HG03571 (cell line): ENCODE measurements around the gene ZNRF1.

Source experiments
- ATAC-seq: cut with Tn5 transposase; IDR thresholded peaks from one replicate; pipeline ENCODE4 v1.9.1; 2021; ENCODE audit not compliant: unreplicated experiment

Gene ZNRF1

GRCh38 chr16:75095204-75095621 lies 96.4 kb downstream of the ZNRF1 start:
- no peak for ATAC-seq

- ATAC-seq: no peak
These were observed 97.8 kb downstream of the ZNRF1 start for GRCh38 chr16:75096656-75097055.

- no peak for ATAC-seq
These were observed 98.5 kb downstream of the ZNRF1 start for GRCh38 chr16:75097191-75097761.

GRCh38 chr16:75097941-75098901 lies 99.4 kb downstream of the ZNRF1 start:
- no peak for ATAC-seq

GRCh38 chr16:75099075-75099667 lies 100.3 kb downstream of the ZNRF1 start:
- ATAC-seq: no peak

GRCh38 chr16:75099738-75100602 lies 101.1 kb downstream of the ZNRF1 start:
- ATAC-seq: no peak

- no peak for ATAC-seq
These were observed 101.8 kb downstream of the ZNRF1 start for GRCh38 chr16:75100603-75100990.

- no peak for ATAC-seq
These were observed 102.8 kb downstream of the ZNRF1 start for GRCh38 chr16:75101635-75102034.

- ATAC-seq: no peak
These were observed 103.8 kb downstream of the ZNRF1 start for GRCh38 chr16:75102595-75102994.

- no peak for ATAC-seq
These were observed 105.2 kb downstream of the ZNRF1 start for GRCh38 chr16:75103994-75104393.

- ATAC-seq: no peak
These were observed 106.0 kb downstream of the ZNRF1 start for GRCh38 chr16:75104836-75105235.

- ATAC-seq: no peak
These were observed 106.7 kb downstream of the ZNRF1 start for GRCh38 chr16:75105306-75106061.

GRCh38 chr16:75106351-75107274 lies 107.8 kb downstream of the ZNRF1 start:
- no peak for ATAC-seq

- ATAC-seq: no peak
These were observed 108.7 kb downstream of the ZNRF1 start for GRCh38 chr16:75107505-75107904.

- peak; percentile 42 for ATAC-seq
These were observed 110.2 kb downstream of the ZNRF1 start for GRCh38 chr16:75108792-75109731.

GRCh38 chr16:75109732-75110243 lies 111.0 kb downstream of the ZNRF1 start:
- ATAC-seq: no peak

GRCh38 chr16:75110637-75111513 lies 112.1 kb downstream of the ZNRF1 start:
- ATAC-seq: peak; percentile 67
